Stimulated activated CD8-positive, alpha-beta memory T cell treated with anti-CD3 and anti-CD28 coated beads, Interleukin-2, amount 100 ng/mL, for 1 hour (primary cell): ENCODE measurements around the gene RPL7A.
"Not testable (repeated sequence)": the region's sequence is repeated elsewhere in the genome, so short reads cannot be mapped to it uniquely, and the experiment has no call there.

Experiments
- DNase-seq, 2 donors: peaks; one replicate each; pipeline ENCODE4 v3.0.0-alpha.2; 2020; ENCODE audit warnings: low read depth in 2 of 2

Gene RPL7A

DNA sequence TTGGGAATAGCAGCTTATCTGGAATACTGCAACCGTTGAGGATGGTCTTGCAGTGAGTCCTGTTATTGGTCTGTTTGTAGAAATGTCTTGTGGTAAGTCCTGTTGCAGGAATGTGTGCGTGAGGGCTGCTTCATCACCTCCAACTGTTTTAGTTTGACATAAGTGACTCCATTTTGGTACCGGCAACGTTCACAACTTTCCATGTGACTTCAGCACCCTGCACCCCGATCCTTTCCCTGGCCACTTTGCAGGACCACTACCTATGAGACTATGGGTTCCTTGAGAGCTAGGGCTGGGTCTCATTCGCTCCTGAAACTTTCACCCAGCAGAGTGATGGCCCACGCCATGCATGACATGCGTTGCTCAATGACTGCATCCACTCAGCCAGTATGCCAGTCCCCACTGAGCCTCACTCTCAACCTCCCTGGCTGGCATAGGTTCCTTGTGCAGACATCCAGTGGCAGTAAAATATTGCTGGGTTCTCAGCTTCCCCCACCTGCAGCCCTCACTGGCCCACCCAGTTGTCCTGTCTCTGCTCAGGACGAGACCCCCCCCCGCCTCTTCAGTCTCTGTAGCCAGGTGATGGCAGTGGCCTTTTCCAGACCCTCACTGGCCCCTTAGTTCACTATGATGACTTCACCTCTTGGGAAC lies 20.1 kb upstream of the RPL7A start:
- no peak for DNase-seq

- not testable (repeated sequence) for DNase-seq
These were observed 18.5 kb upstream of the RPL7A start for GRCh38 chr9:133329306-133330156.

GRCh38 chr9:133331221-133331620 lies 16.8 kb upstream of the RPL7A start:
- DNase-seq, result no peak

DNA sequence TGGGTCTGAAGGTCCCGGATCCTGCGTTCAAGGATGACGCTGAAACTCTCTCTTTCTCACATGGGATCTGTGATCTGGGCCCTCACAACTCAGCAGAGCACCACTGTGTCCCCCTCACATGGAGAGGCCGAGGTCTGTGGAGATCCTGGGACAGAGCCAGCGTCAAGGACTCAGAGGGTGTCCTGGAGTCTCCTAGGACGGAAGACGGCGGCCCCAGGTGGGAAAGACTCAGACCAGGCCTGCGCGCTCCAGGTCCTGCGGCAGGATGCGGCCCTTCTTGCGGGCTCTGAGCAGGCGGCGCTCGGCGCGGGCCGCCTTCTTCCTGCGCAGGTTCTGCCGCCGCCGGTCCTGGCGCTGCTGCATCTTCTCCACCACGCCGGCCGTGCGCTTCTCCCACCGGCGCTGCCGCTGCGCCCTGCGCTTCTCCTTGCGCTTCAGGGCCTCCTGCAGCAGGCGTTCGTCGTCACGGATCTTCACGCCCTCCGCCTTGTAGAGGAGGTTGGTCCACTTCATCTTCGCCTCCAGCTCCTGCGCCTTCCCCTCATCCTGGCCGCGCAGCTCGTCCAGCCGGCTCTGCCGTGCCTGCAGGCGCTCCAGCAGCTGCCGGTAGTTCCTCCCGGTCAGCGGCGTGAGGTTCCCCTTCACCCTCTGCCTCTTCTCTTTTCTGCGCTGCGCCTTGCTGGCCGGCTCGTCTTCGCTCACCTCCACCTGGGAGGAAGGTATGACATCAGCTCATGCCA lies 16.2 kb upstream of the RPL7A start:
- no peak for DNase-seq

DNA sequence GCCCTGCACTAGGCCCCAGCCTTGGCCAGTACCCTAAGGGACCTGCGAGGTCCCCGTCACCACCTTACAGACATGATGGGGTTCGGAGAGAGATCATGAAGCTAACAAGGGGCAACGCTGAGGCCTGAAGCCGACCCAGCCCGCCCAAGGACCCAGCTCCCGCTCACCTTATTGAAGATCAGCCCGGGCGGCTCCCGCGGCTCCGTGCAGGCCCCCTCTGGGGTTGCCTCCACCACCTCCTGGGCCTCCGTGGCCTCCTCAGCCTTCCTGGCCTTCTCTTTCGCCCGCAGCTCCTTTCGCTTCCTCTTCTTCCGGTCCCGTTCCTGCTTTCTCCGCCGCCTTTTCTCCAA lies 15.7 kb upstream of the RPL7A start:
- no peak for DNase-seq

- no peak for DNase-seq
These were observed 15.0 kb upstream of the RPL7A start for GRCh38 chr9:133333011-133333410.

GRCh38 chr9:133333566-133333965 lies 14.5 kb upstream of the RPL7A start:
- no peak for DNase-seq

DNA sequence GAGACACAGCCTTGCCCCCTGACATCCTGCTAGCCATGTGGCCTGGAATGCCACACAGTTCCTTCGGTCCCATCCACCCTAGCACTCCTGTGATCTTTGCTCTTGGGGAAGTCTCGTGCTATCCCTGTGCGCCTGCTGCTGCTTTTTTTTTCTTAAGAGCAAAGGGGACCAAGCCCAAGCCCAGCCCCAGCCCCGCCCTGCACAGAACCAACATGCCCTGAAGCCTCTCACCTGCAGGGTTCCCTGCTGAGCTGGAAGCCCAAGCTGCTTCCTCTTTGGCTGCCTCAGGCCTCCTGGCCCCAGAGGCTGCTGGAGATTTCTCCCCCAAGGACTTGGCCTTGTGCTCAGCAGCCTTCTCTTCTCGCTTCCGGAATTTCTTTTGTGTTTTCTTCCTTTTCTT lies 13.9 kb upstream of the RPL7A start:
- DNase-seq, result no peak

GRCh38 chr9:133334888-133335287 lies 13.1 kb upstream of the RPL7A start:
- DNase-seq, result not testable (repeated sequence)

DNA sequence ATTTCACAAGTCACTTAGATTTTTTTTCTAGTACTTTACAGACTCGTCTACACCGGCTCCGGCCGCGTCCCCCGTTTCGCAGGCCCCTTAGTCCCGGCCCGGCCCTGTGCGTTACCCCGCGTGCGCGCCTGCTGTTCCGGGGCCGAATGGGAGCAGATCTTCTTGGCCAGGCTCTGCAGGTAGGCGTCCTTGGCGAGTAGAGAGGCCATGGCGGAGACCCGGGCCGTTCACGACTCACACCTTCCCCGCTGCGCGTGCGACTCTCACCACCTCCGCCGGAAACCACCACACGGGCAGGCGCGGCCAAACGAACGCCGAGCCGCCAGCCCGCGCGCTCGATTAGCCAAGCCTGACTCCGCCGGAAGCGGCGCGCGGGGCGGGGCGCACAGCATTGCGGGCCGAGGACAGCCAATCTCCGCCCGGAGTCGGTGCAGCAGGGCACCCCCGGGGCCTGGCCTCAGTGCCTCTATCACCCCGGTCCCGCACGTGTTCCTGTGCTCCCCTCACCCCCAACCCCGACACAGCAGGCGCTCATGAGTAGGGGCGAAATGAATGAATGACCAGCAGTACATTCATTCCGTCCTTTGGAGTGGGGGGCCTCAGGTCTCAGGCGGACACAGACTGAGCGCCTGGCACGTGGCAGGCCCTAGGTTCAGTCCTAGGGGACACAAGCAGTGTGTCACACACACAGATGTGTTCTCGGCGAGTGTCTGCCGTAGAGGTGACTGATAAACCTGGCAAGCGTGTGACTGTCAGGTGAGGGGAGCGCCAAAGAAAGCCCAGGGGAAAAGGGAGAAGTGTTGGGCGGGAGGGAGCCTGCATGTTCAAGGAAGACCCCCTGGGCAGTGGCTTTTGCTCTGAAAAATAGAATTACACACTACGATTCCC lies 11.8 kb upstream of the RPL7A start, which contains the start of gene SURF6:
TSS of gene SURF6 (minus strand) at position 265 of the 888 bp plus-strand sequence. CDS start at position 209, 56 bp downstream.
- DNase-seq, result peak; percentile 81 to 84

DNA sequence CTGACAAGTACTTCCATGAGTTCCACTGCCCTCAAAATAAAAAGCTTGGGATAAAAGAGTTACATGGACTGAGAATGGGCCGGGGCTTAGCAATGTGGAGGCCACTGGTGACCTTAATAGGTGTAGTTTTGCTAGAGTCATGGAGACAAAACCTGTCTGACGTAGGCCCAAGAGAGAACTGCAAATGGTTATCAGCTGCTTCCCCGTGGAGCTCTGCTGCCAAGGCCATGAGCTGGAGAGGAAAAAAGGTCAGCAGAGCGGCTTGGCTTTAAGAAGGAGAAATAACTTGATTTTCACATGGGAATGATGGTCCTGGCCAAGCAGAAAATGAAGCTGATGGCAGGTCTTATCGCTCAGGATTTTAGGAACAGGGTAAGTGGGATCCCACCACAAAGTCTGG lies 8.4 kb upstream of the RPL7A start:
- DNase-seq, result no peak

DNA sequence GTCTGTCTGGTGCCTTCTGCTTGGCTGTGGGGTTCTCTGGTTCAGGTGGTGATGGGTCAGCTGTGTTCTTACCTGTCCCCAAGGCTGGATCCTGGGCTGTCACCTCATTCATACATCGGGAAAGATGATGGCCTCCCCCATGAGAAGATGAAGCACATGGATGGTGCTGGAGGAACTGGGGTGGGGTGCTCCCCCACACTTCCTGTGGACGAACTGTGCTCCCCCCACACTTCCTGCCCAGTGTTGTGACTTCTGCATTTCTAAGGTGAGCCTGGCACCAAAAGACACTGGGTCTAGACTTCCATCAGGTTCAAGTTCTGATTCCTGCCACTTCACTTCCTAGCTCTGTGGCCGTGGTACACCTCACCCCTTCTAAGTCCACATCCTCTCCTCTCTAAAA lies 7.8 kb upstream of the RPL7A start:
- DNase-seq, result no peak

- no peak for DNase-seq
These were observed 7.1 kb upstream of the RPL7A start for GRCh38 chr9:133340916-133341315.

- DNase-seq, result no peak
These were observed 6.5 kb upstream of the RPL7A start for GRCh38 chr9:133341369-133342068.

- no peak for DNase-seq
These were observed 6.0 kb upstream of the RPL7A start for GRCh38 chr9:133342069-133342406.

- no peak for DNase-seq
These were observed 5.4 kb upstream of the RPL7A start for GRCh38 chr9:133342570-133342969.

GRCh38 chr9:133344071-133344470 lies 3.9 kb upstream of the RPL7A start:
- no peak for DNase-seq

GRCh38 chr9:133344979-133345378 lies 3.0 kb upstream of the RPL7A start:
- DNase-seq, result no peak

GRCh38 chr9:133345596-133345995 lies 2.4 kb upstream of the RPL7A start:
- DNase-seq, result no peak

DNA sequence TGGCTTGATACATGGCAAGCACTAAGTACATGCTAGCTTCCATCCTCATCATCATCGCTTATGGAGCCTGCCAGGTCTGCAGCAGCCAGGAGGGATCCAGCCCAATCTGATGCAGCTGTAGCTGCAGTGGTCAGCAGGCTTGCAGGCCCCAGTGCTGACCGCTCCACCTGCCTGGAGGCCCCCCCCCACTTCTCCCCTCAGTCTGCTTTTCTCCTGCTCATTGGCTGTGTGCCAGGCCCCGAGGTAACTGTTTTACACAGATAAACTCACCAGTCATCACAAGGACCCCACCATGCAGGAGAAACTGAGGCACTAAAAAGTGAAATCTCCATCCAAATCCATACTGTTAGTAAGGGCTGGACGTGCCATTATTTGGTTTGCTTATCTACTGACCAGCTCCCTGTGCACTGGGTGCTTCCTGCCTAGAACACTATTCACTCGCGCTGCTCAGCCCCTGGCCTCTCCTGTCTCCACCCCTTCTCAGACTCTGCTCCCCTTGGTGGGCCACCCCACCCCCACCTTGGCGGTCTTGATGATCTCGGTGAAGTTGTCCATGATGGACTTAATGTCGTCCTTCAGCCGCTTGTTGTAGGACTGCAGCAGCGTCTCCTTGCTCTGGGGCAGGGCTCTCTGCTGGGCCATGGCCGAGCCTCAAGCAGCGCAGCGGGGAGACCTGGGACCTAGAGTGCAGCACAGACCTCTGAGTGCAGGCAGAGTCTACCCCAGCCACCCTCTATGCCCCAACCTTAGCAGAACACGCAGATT lies 1.8 kb upstream of the RPL7A start:
- no peak for DNase-seq
